Upper lobe of right lung (tissue), 1 donor: ENCODE results near the gene RYR1. TPM values are rescaled to one million over a fixed set of nuclear protein-coding genes. Genes with fewer than 3 reads are reported as not detected.

ENCODE experiments used
- ATAC-seq: fragments of 200-7000 bp; cut with Tn5 transposase; one replicate; pipeline ENCODE4 v1.9.1; 2020; ENCODE audit warnings: mild to moderate bottlenecking, moderate library complexity
- DNase-seq: peaks from one replicate; pipeline ENCODE4 v3.0.0-alpha.2; 2020
- H3K27ac ChIP-seq: fragments of 200-600 bp; one replicate; pipeline ENCODE4 v1.8.0; 2022
- H3K27me3 ChIP-seq: fragments of 200-600 bp; one replicate; pipeline ENCODE4 v1.8.0; 2022; ENCODE audit warnings: mild to moderate bottlenecking
- H3K36me3 ChIP-seq: fragments of 200-600 bp; one replicate; pipeline ENCODE4 v1.8.0; 2022
- H3K4me1 ChIP-seq: fragments of 200-600 bp; one replicate; pipeline ENCODE4 v1.8.0; 2022
- H3K4me3 ChIP-seq: fragments of 200-600 bp; one replicate; pipeline ENCODE4 v1.8.0; 2022; ENCODE audit warnings: mild to moderate bottlenecking
- H3K9me3 ChIP-seq: fragments of 200-600 bp; one replicate; pipeline ENCODE4 v1.8.0; 2022
- CTCF ChIP-seq: fragments of 200-600 bp; IDR thresholded peaks from one replicate; pipeline ENCODE4 v1.8.0; 2022; ENCODE audit warnings: antibody characterized with exemption
- intact Hi-C: fragments of 100-400 bp; cut with DNase I; formaldehyde crosslinking; loops from one replicate; pipeline ENCODE4 v1.11.0; 2022
- total RNA-seq: library from RNA; stranded (reverse); fragmentation: NEBNext Ultra II Directional; extraction: Animal tissue kit (Norgen Biotek cat#: 25700); gene quantifications from one replicate; pipeline ENCODE4 v1.2.1, GENCODE V29; 2021
- donor health status: DM: no; HTN: yes; CAD: no; lungs with severe emphysema.

Gene RYR1
- total RNA-seq, 1 donor from 2014 or later: 6.5 TPM

- Histone ChIP-seq H3K4me1 (peaks cover 4% of the 10 kb centered on the region), H3K27ac (no peak overlapping the region), H3K27me3 (no peaks in the 10 kb centered on the region), H3K36me3 (peaks cover 59% of the 10 kb centered on the region), H3K9me3 (no peaks in the 10 kb centered on the region), H3K4me3 (no peak overlapping the region)
- DNase-seq (no peak), ATAC-seq (no peak)
- intact Hi-C loops: no loop called here
- no peak for TF ChIP-seq CTCF
These were observed 199.2 kb downstream of the RYR1 start for GRCh38 chr19:38632476-38633213.

- Histone ChIP-seq H3K36me3 (peaks cover 36% of the 10 kb centered on the region), H3K27me3 (no peaks in the 10 kb centered on the region), H3K27ac (peak overlapping the region; percentile 13), H3K4me3 (no peak overlapping the region), H3K4me1 (peaks cover 4% of the 10 kb centered on the region), H3K9me3 (no peaks in the 10 kb centered on the region)
- intact Hi-C loops: no loop called here
- ATAC-seq: peak; percentile 82
- DNase-seq: peak; percentile 86
- peak; percentile 98 for TF ChIP-seq CTCF
These were observed 201.4 kb downstream of the RYR1 start for GRCh38 chr19:38634757-38635482.

DNA sequence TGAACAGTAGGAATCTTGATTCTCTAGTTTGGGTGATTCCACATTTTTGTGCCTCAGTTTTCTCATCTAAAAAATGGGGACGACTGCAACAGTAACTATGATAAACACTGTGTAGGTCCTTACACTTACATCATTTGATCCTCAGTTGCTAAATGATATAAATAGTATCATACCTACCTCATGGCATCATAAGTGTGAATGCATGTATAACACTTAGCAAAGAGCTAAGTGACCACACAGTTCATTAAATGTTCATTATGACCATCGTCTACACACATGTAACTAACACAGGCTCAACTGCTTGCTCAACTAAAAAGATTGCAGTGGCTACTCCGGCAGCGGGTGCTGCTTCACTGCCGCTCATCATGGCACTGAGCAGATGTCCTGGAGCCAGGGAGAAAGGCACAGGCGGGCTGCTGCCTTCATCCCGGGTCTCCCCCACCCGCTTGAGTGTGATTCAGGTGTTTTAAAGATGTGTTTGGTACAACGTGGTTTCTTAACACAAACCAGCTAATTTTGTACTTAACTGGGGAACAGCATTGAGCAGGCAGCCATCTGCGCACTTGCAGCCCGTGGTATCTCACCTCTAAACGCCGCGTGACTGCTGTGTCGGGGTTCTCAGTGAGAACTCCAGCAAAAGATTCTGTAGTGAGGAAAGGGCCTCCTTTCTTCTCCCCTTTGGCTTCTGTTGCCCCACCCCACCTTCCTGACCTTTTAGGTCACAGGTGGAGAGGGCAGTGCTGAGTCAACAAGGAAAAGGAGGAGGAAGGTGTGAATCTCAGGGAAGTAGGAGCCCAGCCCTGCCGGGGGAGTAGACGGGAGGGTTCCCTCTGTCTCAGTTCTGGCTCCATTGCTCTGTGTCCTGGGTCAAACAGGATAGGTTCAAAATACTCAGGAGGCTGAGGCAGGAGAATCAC, 202.2 kb downstream of the RYR1 start:
- peak overlapping the region; percentile 40 for H3K27ac ChIP-seq

More for the DNA sequence above, 202.2 kb downstream of the RYR1 start:
- DNase-seq (no peak), ATAC-seq (no peak)
- H3K4me3 ChIP-seq: no peak overlapping the region
- H3K36me3 ChIP-seq: peaks cover 30% of the 10 kb centered on the region
- TF ChIP-seq CTCF: no peak
- no peaks in the 10 kb centered on the region for H3K9me3 ChIP-seq
- H3K27me3 ChIP-seq: no peaks in the 10 kb centered on the region
- intact Hi-C loops: no loop called here
- peaks cover 4% of the 10 kb centered on the region for H3K4me1 ChIP-seq

Other genes starting within 250 kb of the RYR1 start
- gene DPF1, start 209.5 kb upstream of the RYR1 start, total RNA-seq: not detected
- gene PPP1R14A, start 177.3 kb upstream of the RYR1 start, total RNA-seq: 113 TPM
- 231 TPM for gene SPINT2, start 169.1 kb upstream of the RYR1 start, total RNA-seq
- 63.0 TPM for gene C19orf33, start 129.4 kb upstream of the RYR1 start, total RNA-seq
- 37.3 TPM for gene YIF1B, start 117.7 kb upstream of the RYR1 start, total RNA-seq
- gene KCNK6, start 113.8 kb upstream of the RYR1 start, total RNA-seq: 13.1 TPM
- 10.6 TPM for gene CATSPERG, start 97.9 kb upstream of the RYR1 start, total RNA-seq
- gene PSMD8, start 59.1 kb upstream of the RYR1 start, total RNA-seq: 123 TPM
- gene GGN, start 45.7 kb upstream of the RYR1 start, total RNA-seq: not detected
- gene SPRED3, start 45.0 kb upstream of the RYR1 start, total RNA-seq: 1.6 TPM
- 16.2 TPM for gene FAM98C, start 30.6 kb upstream of the RYR1 start, total RNA-seq
- 7.6 TPM for gene RASGRP4, start 7.5 kb upstream of the RYR1 start, total RNA-seq
- gene MAP4K1, start 184.3 kb downstream of the RYR1 start, total RNA-seq: 12.1 TPM
- 215 TPM for gene EIF3K, start 185.5 kb downstream of the RYR1 start, total RNA-seq
- gene ACTN4, start 214.0 kb downstream of the RYR1 start, total RNA-seq: 565 TPM